Fibroblast of pulmonary artery (primary cell): ENCODE measurements around the gene OGDH.
"Not testable (repeated sequence)": the region's sequence is repeated elsewhere in the genome, so short reads cannot be mapped to it uniquely, and the experiment has no call there.

Experiments
- DNase-seq: peaks from one replicate; pipeline ENCODE4 v3.0.0-alpha.2; 2010; ENCODE audit warnings: low read depth
- H3K4me3 ChIP-seq: replicated peaks from 2 replicates; pipeline ENCODE4 v1.5.1; 2011; ENCODE audit warnings: low read depth, mild to moderate bottlenecking, control low read depth, low read length, moderate library complexity
- CTCF ChIP-seq: IDR thresholded peaks from 2 replicates; pipeline ENCODE4 v1.5.1; 2011; ENCODE audit warnings: mild to moderate bottlenecking, control low read depth, low read length, inconsistent platforms; ENCODE audit errors: missing control alignments

Gene OGDH

GRCh38 chr7:44713680-44714335 is 107.4 kb downstream of the OGDH start:
- H3K4me3 ChIP-seq: no peak overlapping the region
- no peak for TF ChIP-seq CTCF
- DNase-seq: no peak

- no peak for TF ChIP-seq CTCF
- H3K4me3 ChIP-seq: no peak overlapping the region
- DNase-seq: no peak
Measured at GRCh38 chr7:44716205-44716604, 109.8 kb downstream of the OGDH start.

- no peak overlapping the region for H3K4me3 ChIP-seq
- no peak for TF ChIP-seq CTCF
Measured at GRCh38 chr7:44720301-44720700, 113.9 kb downstream of the OGDH start.

GRCh38 chr7:44724276-44724675 is 117.8 kb downstream of the OGDH start:
- TF ChIP-seq CTCF: no peak
- H3K4me3 ChIP-seq: no peak overlapping the region
- no peak for DNase-seq

More at GRCh38 chr7:44720301-44720700, 113.9 kb downstream of the OGDH start:
- DNase-seq: no peak

- H3K4me3 ChIP-seq, DNase-seq: not testable (repeated sequence)
Measured at GRCh38 chr7:44726250-44726649, 119.8 kb downstream of the OGDH start.

GRCh38 chr7:44727158-44727936 is 120.9 kb downstream of the OGDH start:
- TF ChIP-seq CTCF: no peak
- no peak overlapping the region for H3K4me3 ChIP-seq
- peak; percentile 80 for DNase-seq

GRCh38 chr7:44727937-44728262 is 121.5 kb downstream of the OGDH start:
- no peak for TF ChIP-seq CTCF
- no peak overlapping the region for H3K4me3 ChIP-seq
- no peak for DNase-seq
